T-helper 2 cell treated with Interferon-gamma antibody and Interleukin-4, amounts not matched to agents 100 ng/mL and 5 ng/mL, for 36 hours (primary cell): ENCODE data around the gene ZNF319. TPM values are rescaled to one million over a fixed set of nuclear protein-coding genes. Genes with fewer than 3 reads are reported as not detected.

ENCODE experiments used
- intact Hi-C: fragments of 100-400 bp; cut with micrococcal nuclease; formaldehyde crosslinking; loops from one replicate; pipeline ENCODE4 v1.15.1; 2023
- total RNA-seq: library from RNA; stranded (reverse); gene quantifications from 2 replicates; pipeline ENCODE4 v1.2.3, GENCODE V29; 2022

The ZNF319 gene
- total RNA-seq, 1 donor from 2014 or later: 16.7 TPM

GRCh38 chr16:58022601-58023371 lies 22.3 kb upstream of the ZNF319 start:
- intact Hi-C loops: loop anchor here (5.0 kb wide), 1 partner anchor 175 kb away; the partner anchor contains the start of gene CSNK2A2

- intact Hi-C loops: loop anchor here (5.0 kb wide), 1 partner anchor 175 kb away; the partner anchor contains the start of gene CSNK2A2
Measured at GRCh38 chr16:58021661-58022551, 21.4 kb upstream of the ZNF319 start.

GRCh38 chr16:58020628-58021521 lies 20.4 kb upstream of the ZNF319 start:
- intact Hi-C loops: loop anchor here (1.0 to 5.0 kb wide), 2 partner anchors 176 to 285 kb away; partner anchors contain the start of gene CSNK2A2

DNA sequence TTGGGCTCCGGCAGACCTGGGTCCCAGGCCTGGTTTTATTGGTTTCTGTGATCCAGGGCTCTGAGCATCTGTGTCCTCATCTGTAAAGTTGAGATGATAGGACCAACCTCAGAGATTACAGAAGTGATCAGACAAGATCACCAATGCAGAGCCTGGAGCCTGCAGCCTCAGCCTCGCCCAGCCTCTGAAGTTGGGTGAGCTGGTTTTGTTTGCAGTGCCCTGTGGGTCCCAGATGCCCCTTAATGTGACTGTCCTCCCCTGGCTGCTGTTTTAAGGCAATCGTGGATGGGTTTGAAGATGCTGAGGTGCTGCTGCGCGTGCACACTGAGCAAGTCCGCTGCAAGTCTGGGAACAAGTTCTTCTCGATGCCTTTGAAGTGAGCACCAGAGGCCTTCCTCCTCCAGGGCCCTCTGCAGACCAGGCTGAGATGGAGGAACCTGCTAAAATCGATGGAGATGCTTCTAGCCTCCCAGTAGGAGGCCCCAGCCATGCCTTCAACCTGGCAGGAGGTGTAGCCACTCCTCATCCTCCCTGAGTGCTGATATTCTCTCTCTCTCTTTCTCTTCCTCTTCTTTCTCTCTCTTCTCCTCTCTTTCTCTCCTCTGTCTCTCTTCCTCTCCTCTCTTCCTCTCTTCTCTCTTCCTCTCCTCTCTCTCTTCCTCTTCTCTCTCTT lies 19.5 kb upstream of the ZNF319 start:
- intact Hi-C loops: loop anchor here (1.0 to 5.0 kb wide), 2 partner anchors 177 to 286 kb away; partner anchors contain the start of gene CSNK2A2

DNA sequence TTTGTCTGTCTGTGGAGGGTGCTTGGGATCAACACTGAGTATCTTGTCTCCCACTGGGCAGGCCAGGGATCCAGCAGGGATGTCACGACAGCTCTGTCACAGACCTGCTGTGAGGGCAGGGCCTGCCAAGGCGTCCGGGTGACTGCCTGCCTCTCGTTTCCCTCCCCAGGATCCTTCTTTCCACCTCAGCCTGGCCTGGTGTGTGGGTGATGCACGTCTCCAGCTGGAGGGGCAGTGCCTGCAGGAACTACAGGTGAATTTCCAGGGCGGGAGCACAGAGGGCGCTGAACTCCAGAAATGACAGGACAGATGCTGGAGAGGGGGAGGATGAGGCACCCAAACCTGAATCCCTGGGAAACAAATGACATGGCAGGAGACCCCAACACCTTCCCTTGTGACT lies 18.3 kb upstream of the ZNF319 start:
- intact Hi-C loops: no loop called here

- intact Hi-C loops: no loop called here
Measured at GRCh38 chr16:58016840-58017446, 16.5 kb upstream of the ZNF319 start.

DNA sequence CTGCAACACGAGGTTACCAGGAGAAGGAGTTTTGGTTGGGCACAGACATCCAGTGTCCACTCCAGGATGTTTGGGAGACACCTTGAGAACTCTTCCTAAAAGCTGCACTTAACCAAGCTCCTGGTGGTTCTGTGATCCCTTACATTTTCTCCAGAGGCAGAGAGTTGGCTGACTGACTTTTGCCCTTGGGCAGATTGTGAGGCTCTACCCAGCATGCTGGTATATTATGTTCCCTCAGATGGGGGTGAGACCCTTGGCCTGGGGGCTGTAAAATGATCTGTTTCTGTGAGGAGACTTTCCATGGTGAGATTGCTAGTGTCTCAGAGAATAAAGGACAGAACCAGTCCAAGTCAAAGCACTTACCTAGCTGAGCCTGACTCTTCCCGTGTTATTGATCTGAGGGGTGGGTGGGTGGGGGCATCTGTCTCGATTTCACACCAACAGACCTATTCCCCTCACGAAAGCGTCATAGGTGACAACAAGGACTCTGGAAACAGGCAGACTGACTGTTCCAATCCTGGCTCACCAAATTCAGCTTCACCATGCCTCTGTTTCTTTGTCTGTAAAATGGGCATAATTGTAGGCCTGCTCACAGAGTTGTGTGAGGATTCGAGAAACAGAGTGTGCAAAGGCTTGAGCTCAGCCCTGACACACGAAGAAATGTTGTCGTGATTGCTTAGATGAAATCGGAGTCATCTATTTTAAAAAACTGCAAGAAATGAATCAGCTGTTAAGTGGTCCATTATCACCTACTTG lies 12.9 kb upstream of the ZNF319 start:
- intact Hi-C loops: no loop called here

DNA sequence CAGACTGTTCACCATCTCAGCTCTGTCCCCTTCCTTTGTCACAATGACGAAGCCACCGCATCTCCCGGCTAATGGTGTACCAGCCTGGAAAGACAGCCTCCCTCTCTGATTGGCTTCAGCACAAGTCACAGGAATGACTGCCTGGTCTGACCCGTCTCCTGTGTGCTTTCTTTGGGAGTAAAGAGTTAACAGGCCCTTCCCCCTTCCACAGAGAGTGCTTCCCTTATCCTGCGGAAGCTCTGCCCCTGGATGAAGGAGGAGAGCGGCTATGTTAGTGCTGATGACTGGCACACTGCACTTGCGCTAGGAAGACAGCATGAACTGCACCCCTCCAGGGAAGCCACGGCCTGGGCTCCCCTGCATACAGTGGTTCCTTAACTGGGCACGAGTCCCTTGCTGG lies 12.0 kb upstream of the ZNF319 start:
- intact Hi-C loops: no loop called here

GRCh38 chr16:58011652-58012051 lies 11.2 kb upstream of the ZNF319 start:
- intact Hi-C loops: no loop called here

GRCh38 chr16:58010886-58011285 lies 10.4 kb upstream of the ZNF319 start:
- intact Hi-C loops: no loop called here

GRCh38 chr16:58009856-58010416 lies 9.5 kb upstream of the ZNF319 start:
- intact Hi-C loops: no loop called here

DNA sequence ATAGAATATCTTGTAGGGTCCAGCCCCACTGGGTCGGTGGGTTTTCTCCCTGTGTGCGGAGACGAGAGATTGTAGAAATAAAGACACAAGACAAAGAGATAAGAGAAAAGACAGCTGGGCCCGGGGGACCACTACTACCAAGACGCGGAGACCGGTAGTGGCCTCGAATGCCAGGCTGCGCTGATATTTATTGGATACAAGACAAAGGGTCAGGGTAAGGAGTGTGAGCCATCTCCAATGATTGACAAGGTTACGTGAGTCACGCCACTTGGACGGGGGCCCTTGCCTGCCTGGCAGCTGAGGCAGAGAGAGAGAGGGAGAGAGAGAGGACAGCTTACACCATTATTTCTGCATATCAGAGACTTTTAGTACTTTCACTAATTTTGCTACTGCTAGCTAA lies 4.3 kb upstream of the ZNF319 start:
- intact Hi-C loops: loop anchor here (1.0 to 5.0 kb wide), 2 partner anchors 105 to 412 kb away; no protein-coding TSS in a partner anchor

- intact Hi-C loops: loop anchor here (5.0 kb wide), 1 partner anchor 411 kb away; no protein-coding TSS in a partner anchor
Measured at GRCh38 chr16:58002936-58003335, 2.5 kb upstream of the ZNF319 start.

DNA sequence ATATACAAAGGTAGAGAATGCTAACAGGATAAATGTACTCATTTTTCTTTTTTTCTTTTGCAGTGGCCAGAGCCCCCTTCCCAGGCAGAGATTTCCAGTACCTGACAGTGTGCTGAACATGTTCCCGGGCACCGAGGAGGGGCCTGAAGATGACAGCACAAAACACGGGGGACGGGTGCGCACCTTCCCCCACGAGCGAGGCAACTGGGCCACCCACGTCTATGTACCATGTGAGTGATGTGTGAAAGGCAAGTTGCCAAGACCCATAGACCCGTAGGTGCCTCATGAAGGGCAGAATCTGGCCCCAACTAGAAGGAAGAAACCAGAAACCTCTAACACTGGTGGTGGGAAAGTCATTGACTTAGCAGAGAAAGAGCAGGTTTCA lies 1.9 kb upstream of the ZNF319 start:
- intact Hi-C loops: loop anchor here (5.0 kb wide), 1 partner anchor 410 kb away; no protein-coding TSS in a partner anchor

- intact Hi-C loops: loop anchor here (1.0 to 5.0 kb wide), 6 partner anchors 17 to 702 kb away; partner anchors contain the start of gene GINS3
Measured at GRCh38 chr16:58001781-58002415, 1.4 kb upstream of the ZNF319 start.

GRCh38 chr16:58000706-58001676 lies 519 bp upstream of the ZNF319 start, which contains the start of gene USB1:
Gene USB1 (plus strand): TSS chr16:58001407. CDS start chr16:58001484, 77 bp downstream.
- intact Hi-C loops: loop anchor here (1.0 to 5.0 kb wide), 8 partner anchors 16 to 701 kb away; partner anchors contain the start of genes CFAP20, GINS3 and KATNB1
